Psoas muscle (tissue), 8 donors: ENCODE results near the gene ZNF212. TPM values are rescaled to one million over a fixed set of nuclear protein-coding genes. Genes with fewer than 3 reads are reported as not detected.
"Not testable (repeated sequence)": the region's sequence is repeated elsewhere in the genome, so short reads cannot be mapped to it uniquely, and the experiment has no call there.

Source experiments
- ATAC-seq, 4 donors: fragments of 200-7000 bp; cut with Tn5 transposase; one replicate each; pipeline ENCODE4 v1.9.1; 2020; ENCODE audit warnings: moderate library complexity in 3 of 4, mild to moderate bottlenecking in 2 of 4
- DNase-seq, 2 donors: peaks; one replicate each; pipeline ENCODE4 v3.0.0-alpha.2; 2020
- H3K27ac ChIP-seq: fragments of 200-600 bp; one replicate; pipeline ENCODE4 v1.8.0; 2022
- H3K27me3 ChIP-seq, 3 donors: fragments of 200-600 bp in 1 of 3; one replicate each; pipeline versions ENCODE4 v1.6.1 to v1.8.0; 2013 to 2022; ENCODE audit warnings: low read length in 2 of 3, mild to moderate bottlenecking in 2 of 3, moderate library complexity in 1 of 3; ENCODE audit not compliant: insufficient read depth in 3 of 3
- H3K36me3 ChIP-seq, 2 donors: fragments of 200-600 bp in 1 of 2; one replicate each; pipeline versions ENCODE4 v1.6.1 to v1.8.0; 2013 to 2022; ENCODE audit warnings: low read depth in 1 of 2, mild to moderate bottlenecking in 1 of 2, moderate library complexity in 1 of 2; ENCODE audit not compliant: insufficient read depth in 1 of 2
- H3K4me1 ChIP-seq: fragments of 200-600 bp; one replicate; pipeline ENCODE4 v1.8.0; 2022
- H3K4me3 ChIP-seq: fragments of 200-600 bp; one replicate; pipeline ENCODE4 v1.8.0; 2022; ENCODE audit warnings: mild to moderate bottlenecking
- H3K9me3 ChIP-seq: fragments of 200-600 bp; one replicate; pipeline ENCODE4 v1.8.0; 2022
- WGBS, 3 donors: extraction: QIAGEN DNeasy Blood & Tissue Kit; methylation state at CpG; one replicate each; pipeline versions ENCODE4 v1.1.6 to v1.1.7; 2013; 5-methylcytosine and 5-hydroxymethylcytosine counted together
- intact Hi-C, 2 donors: fragments of 100-400 bp; cut with DNase I; formaldehyde crosslinking; loops; one replicate each; pipeline versions ENCODE4 v1.11.0 to v1.14.2; 2022
- polyA plus RNA-seq, 3 donors: library from polyadenylated mRNA; stranded (reverse); fragments of 200-250 nt; gene quantifications; one replicate each; pipeline ENCODE4 v1.2.3, GENCODE V29; 2013
- total RNA-seq, 4 donors: library from RNA; stranded (reverse); fragmentation: NEBNext Ultra II Directional in 2 of 4; extraction: Animal tissue kit (Norgen Biotek cat#: 25700) in 2 of 4; gene quantifications; one replicate each; pipeline versions ENCODE4 v1.2.1 to v1.2.4, GENCODE V29; 2021 to 2023
- TF ChIP-seq, protein P1 (sequence below): fragments of 200-600 bp; IDR thresholded peaks from one replicate; pipeline ENCODE4 v1.8.0; 2022; ENCODE audit warnings: antibody characterized with exemption
- donor health status: healthy with polysubstance abuse.
- donor health status: DM: no; HTN: no; CAD: no; lungs with moderate emphysema.
- donor health status: Bipolar disorder and iron deficiency.
- donor health status: healthy.
- donor health status: DM: yes; HTN: yes; CAD: no.
- donor health status: DM: no; HTN: no; CAD: no.
- donor health status: DM: no; HTN: no; CAD: no.
- donor health status: DM: yes; HTN: yes; CAD: no.

ZNF212 gene
- total and polyA plus RNA-seq, 7 donors = 3.1 to 6.4 (median 4.3) TPM

DNA sequence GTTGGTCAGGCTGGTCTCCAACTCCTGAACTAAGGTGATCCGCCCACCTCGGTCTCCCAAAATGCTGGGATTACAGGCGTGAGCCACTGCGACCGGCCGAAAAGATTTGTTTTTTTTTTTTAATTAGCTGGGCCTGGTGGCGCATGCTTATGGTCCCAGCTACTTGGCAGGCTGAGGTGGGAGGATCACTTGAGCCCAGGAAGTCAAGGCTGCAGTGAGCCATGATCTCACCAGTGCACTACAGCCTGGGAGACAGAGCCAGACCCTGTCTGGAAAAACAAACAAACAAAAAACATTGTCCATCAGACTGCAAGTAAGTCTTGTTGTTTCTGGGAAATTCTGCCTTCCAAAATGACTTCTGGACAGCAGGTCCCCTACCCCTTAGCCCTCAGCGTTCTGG, 16.3 kb upstream of the ZNF212 start:
- Histone ChIP-seq H3K4me1 (no peaks in the 10 kb centered on the region), H3K27ac (no peak overlapping the region), H3K9me3 (no peaks in the 10 kb centered on the region), H3K4me3 (no peak overlapping the region), H3K36me3 (peaks cover 0 to 76% of the 10 kb centered on the region in 2 donors), H3K27me3 (no peaks in the 10 kb centered on the region)
- intact Hi-C loops = no loop called here
- TF ChIP-seq, protein P1, sequence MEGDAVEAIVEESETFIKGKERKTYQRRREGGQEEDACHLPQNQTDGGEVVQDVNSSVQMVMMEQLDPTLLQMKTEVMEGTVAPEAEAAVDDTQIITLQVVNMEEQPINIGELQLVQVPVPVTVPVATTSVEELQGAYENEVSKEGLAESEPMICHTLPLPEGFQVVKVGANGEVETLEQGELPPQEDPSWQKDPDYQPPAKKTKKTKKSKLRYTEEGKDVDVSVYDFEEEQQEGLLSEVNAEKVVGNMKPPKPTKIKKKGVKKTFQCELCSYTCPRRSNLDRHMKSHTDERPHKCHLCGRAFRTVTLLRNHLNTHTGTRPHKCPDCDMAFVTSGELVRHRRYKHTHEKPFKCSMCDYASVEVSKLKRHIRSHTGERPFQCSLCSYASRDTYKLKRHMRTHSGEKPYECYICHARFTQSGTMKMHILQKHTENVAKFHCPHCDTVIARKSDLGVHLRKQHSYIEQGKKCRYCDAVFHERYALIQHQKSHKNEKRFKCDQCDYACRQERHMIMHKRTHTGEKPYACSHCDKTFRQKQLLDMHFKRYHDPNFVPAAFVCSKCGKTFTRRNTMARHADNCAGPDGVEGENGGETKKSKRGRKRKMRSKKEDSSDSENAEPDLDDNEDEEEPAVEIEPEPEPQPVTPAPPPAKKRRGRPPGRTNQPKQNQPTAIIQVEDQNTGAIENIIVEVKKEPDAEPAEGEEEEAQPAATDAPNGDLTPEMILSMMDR = no peak
- WGBS, 3 donors = 94 to 97% (median 96%) methylated on average over 8 of the region's 8 CpGs
- DNase-seq (peak in 1 of 2 donors; percentile 1), ATAC-seq (no peak)

DNA sequence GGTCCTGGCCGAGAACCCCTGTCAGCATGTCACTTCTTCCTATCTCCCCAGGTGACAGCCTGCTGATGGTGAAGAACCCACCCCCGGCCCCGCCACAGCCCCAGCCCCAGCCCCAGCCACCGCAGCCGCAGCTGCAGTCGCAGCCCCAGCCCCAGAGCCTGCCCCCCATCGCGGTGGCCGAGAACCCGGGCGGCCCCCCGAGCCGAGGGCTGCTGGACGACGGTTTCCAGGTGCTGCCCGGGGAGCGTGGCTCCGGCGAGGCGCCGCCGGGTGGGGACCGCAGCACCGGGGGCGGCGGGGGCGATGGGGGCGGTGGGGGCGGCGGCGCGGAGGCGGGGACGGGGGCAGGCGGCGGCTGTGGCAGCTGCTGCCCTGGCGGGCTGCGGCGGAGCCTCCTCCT, 15.7 kb upstream of the ZNF212 start:
- no peak overlapping the region for H3K27ac ChIP-seq
- H3K27me3 ChIP-seq = no peaks in the 10 kb centered on the region
- H3K36me3 ChIP-seq = peaks cover 0 to 70% of the 10 kb centered on the region in 2 donors
- ATAC-seq = no peak
- peak in 1 of 2 donors; percentile 36 for DNase-seq
- TF ChIP-seq, protein P1 = no peak
- H3K4me1 ChIP-seq = no peaks in the 10 kb centered on the region
- H3K9me3 ChIP-seq = no peaks in the 10 kb centered on the region
- no peak overlapping the region for H3K4me3 ChIP-seq
- intact Hi-C loops = no loop called here
- 97 to 98% (median 97%) methylated on average over 10 to 39 of the region's 39 CpGs for WGBS, 3 donors

DNA sequence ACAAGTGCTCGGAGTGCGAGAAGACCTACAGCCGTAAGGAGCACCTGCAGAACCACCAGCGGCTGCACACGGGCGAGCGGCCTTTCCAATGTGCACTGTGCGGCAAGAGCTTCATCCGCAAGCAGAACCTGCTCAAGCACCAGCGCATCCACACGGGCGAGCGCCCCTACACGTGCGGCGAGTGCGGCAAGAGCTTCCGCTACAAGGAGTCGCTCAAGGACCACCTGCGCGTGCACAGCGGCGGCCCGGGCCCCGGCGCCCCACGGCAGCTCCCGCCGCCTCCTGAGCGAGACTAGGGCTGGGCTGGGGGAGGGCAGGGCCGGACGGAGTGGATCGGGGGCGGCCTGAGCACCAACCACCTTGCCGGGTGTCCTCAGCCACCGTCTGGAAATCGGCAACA, 15.1 kb upstream of the ZNF212 start:
- intact Hi-C loops = no loop called here
- no peaks in the 10 kb centered on the region for H3K9me3 ChIP-seq
- H3K27ac ChIP-seq = no peak overlapping the region
- no peak overlapping the region for H3K4me3 ChIP-seq
- DNase-seq (no peak), ATAC-seq (no peak)
- TF ChIP-seq, protein P1 = no peak
- no peaks in the 10 kb centered on the region for H3K4me1 ChIP-seq
- peaks cover 0 to 64% of the 10 kb centered on the region in 2 donors for H3K36me3 ChIP-seq
- no peaks in the 10 kb centered on the region for H3K27me3 ChIP-seq
- 97 to 98% (median 97%) methylated on average over 32 to 37 of the region's 37 CpGs for WGBS, 3 donors

DNA sequence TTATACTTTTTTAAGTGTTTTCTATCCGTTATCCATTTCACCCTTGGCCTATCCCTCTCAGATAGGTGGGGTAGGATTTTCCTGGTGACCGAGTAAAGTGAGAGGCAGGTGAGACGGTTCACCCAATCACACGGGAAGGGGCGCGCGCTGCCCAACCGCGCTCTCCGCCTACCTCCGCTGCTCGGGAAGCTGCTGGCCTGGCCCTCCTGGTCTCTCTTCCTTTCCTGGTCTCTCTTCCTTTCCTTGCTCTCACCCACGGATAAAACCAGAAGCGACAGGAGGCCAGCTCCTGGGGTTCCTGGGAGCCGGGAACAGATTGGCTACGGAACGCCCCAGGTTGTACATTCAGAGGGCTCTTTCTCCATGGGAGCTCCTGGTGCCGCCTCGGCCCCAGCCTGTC, 14.3 kb upstream of the ZNF212 start:
- Histone ChIP-seq H3K27ac (no peak overlapping the region), H3K27me3 (no peaks in the 10 kb centered on the region), H3K4me3 (no peak overlapping the region), H3K36me3 (peaks cover 0 to 57% of the 10 kb centered on the region in 2 donors), H3K4me1 (no peaks in the 10 kb centered on the region), H3K9me3 (no peaks in the 10 kb centered on the region)
- ATAC-seq = no peak
- peak in 1 of 2 donors; percentile 31 for DNase-seq
- 93 to 96% (median 94%) methylated on average over 19 of the region's 19 CpGs for WGBS, 3 donors
- intact Hi-C loops = no loop called here
- TF ChIP-seq, protein P1 = no peak

DNA sequence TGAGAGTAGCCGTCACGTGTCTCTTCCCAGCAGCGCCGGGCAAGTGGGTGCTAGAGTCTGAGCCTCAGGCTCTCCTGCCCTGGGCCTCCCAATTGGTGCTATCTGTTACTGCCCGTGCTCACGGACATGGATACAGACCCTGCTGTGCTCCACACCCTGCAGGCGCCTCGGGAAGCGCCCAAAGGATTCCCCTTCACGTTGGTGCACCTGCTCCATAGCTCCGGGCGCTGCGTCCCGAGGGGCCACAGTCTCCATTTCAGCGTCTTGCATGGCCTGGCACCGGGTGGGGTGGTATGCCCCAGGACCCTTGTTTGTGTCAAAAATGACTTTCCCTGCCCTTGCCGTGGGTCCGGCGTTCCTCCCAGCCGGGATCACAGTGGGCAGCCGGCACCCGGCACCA, 13.8 kb upstream of the ZNF212 start:
- no peak overlapping the region for H3K27ac ChIP-seq
- no peaks in the 10 kb centered on the region for H3K4me1 ChIP-seq
- WGBS, 3 donors = 91 to 95% (median 91%) methylated on average over 22 of the region's 22 CpGs
- TF ChIP-seq, protein P1 = no peak
- intact Hi-C loops = no loop called here
- no peak overlapping the region for H3K4me3 ChIP-seq
- H3K36me3 ChIP-seq = peaks cover 0 to 51% of the 10 kb centered on the region in 2 donors
- no peaks in the 10 kb centered on the region for H3K27me3 ChIP-seq
- H3K9me3 ChIP-seq = no peaks in the 10 kb centered on the region
- no peak for ATAC-seq
- peak in 1 of 2 donors; percentile 56 for DNase-seq

DNA sequence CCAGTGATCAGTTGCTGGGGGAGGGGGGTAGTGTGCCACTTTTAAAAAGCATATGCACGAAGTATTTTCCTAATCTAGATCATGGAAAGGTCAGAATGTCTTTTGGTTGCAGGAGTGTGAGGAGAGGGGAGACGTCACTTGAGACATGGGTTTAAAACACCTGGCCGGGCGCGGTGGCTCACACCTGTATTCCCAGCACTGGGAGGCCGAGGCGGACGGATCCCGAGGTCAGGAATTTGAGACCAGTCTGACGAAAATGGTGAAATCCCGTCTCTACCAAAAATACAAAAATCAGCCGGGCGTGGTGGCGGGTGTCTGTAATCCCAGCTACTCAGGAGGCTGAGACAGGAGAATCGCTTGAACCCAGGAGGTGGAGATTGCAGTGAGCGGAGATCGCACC, 13.1 kb upstream of the ZNF212 start:
- ATAC-seq, H3K4me1 ChIP-seq, H3K27ac ChIP-seq, intact Hi-C loops, H3K9me3 ChIP-seq, H3K4me3 ChIP-seq, H3K27me3 ChIP-seq: not testable (repeated sequence)
- H3K36me3 ChIP-seq = peaks cover 0 to 44% of the 10 kb centered on the region in 2 donors
- peak in 1 of 2 donors; percentile 30 for DNase-seq
- 87 to 94% (median 92%) methylated on average over 17 of the region's 17 CpGs for WGBS, 3 donors
